IPS-18a (cell line): Measurements from ENCODE around the gene TRIM43.
"Not testable (repeated sequence)": the region's sequence is repeated elsewhere in the genome, so short reads cannot be mapped to it uniquely, and the experiment has no call there.

Experiments
- H3K27ac ChIP-seq: one replicate; pipeline ENCODE4 v1.5.1; 2013; ENCODE audit warnings: low read length
- H3K27me3 ChIP-seq: one replicate; pipeline ENCODE4 v1.6.1; 2013; ENCODE audit warnings: mild to moderate bottlenecking, low read length; ENCODE audit not compliant: control insufficient read depth, insufficient read depth
- H3K36me3 ChIP-seq: one replicate; pipeline ENCODE4 v1.6.1; 2013; ENCODE audit warnings: low read depth, low read length; ENCODE audit not compliant: control insufficient read depth
- H3K4me1 ChIP-seq: one replicate; pipeline ENCODE4 v1.6.1; 2013; ENCODE audit warnings: low read depth, low read length; ENCODE audit not compliant: control insufficient read depth
- H3K4me3 ChIP-seq: one replicate; pipeline ENCODE4 v1.5.1; 2013; ENCODE audit warnings: low read length
- H3K9ac ChIP-seq: one replicate; pipeline ENCODE4 v1.6.1; 2013; ENCODE audit warnings: mild to moderate bottlenecking, low read length, moderate library complexity
- H3K9me3 ChIP-seq: one replicate; pipeline ENCODE4 v1.6.1; 2013; ENCODE audit warnings: low read depth, low read length; ENCODE audit not compliant: control insufficient read depth

Gene TRIM43

DNA sequence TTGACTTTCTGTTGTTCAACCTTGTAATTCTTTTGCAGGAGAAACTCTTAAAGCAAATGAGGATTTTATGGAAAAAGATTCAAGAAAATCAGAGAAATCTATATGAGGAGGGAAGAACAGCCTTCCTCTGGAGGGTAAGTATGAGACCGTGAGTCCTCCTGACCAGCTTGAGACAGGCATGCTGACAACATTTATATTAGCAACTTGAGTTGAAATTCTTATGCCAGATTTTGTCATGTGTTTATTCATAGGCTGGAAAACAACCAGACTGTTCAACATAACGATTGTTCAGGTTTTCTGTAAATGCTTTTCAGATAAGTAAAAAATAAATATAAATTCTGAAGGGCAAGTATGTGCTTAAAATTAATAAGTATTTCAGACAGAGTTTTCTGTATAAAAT, 3.2 kb downstream of the TRIM43 start:
- H3K36me3 ChIP-seq, H3K9ac ChIP-seq, H3K4me3 ChIP-seq, H3K27me3 ChIP-seq, H3K27ac ChIP-seq, H3K9me3 ChIP-seq, H3K4me1 ChIP-seq: not testable (repeated sequence)

DNA sequence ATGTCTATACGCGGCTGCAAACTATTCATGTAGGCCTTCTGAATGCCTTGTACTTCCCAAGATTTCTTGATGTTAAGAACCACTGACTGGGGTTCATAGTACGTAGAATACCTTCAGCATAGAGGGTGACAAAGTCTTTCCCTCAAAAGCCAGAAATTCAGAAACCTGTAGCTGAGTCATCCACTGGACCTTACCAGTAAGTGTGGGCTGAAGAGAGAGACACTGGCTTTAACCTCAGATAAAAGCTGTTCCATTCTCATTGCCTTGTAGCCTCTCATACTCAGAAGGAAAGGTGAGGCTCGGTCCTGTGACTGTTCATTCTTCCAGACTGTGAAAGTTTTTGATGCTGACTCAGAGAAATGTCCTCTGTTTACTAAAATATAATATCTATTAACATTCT, 9.5 kb downstream of the TRIM43 start:
- not testable (repeated sequence) for H3K4me1 ChIP-seq, H3K27ac ChIP-seq, H3K9ac ChIP-seq, H3K36me3 ChIP-seq, H3K4me3 ChIP-seq, H3K27me3 ChIP-seq, H3K9me3 ChIP-seq

DNA sequence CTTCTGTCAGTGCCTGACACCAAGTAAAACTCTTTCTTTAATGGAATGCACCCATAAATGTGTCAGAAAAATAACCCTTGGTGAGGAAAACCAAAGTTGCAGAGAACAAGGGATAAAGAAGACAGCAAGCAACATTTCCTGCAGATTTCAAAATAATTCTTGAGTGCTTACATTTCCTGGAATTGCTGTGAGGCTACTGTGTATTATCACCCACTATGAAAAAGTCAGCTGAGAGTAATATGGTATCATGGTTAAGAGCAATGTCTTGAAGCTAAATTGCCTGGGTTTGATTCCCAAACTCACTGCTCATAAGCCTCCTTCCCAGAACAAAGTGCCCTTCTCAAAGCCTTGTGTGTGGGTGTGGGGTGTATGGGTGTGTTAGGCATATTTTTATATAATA, 10.3 kb downstream of the TRIM43 start:
- not testable (repeated sequence) for H3K36me3 ChIP-seq, H3K27ac ChIP-seq, H3K4me1 ChIP-seq, H3K9ac ChIP-seq, H3K27me3 ChIP-seq, H3K9me3 ChIP-seq, H3K4me3 ChIP-seq

DNA sequence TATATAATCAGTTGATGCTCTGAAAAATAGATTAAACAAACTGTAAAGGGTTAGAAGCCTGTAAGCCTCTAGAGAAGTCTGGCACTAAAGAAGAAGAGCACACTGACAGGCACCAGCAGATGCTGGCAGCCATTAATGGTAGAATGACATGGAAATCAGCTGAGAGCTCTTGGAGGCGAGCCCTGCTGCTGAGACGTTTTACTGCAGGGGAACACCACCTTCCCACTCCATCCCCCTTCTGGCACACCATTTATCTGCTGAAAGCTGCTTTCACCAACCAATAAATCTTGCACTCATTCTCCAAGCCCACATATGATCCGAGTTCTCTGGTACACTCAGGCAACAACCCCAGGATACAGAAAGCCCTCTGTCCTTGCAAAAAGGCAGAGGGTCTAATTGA, 16.6 kb downstream of the TRIM43 start:
- H3K27me3 ChIP-seq, H3K36me3 ChIP-seq, H3K4me1 ChIP-seq, H3K27ac ChIP-seq, H3K9ac ChIP-seq, H3K9me3 ChIP-seq, H3K4me3 ChIP-seq: not testable (repeated sequence)

DNA sequence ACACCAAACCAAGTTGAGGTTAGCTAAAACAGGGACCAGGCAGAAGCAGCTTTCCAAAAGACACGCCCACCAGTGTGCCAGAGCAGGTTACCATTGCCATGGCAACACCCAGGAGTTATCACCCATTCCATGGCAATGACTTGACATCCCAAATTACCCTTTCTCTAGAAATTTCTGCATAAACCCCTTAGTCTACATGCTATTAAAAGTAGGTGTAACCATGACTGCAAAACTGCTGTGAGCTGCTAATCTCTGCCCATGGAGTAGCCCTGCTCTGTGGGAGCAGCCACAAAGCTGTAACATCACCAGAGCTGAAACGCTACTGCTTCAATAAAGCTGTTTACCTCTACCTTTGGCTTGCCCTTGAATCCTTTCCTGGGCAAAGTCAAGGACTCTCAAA, 18.0 kb downstream of the TRIM43 start:
- not testable (repeated sequence) for H3K9ac ChIP-seq, H3K36me3 ChIP-seq, H3K9me3 ChIP-seq, H3K4me3 ChIP-seq, H3K27ac ChIP-seq, H3K27me3 ChIP-seq, H3K4me1 ChIP-seq

DNA sequence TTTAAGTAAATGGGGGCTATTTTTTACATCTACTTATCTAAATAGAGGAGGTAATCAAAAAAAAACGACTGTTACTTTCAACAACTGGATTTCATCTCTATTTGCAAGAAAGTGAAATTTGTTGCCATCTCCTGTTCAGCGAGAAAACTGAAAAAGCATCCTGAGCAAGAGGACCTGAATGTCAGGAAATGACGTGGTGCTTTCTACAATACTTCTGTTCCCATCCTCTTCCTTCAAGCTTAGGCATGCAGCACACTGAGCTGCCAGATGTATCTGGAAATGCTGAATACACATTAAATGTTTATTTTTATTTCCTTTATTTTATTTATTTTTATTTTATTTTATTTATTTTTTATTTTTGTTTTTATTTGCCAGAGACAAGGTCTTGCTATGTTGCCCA, 21.2 kb downstream of the TRIM43 start:
- not testable (repeated sequence) for H3K27me3 ChIP-seq, H3K4me1 ChIP-seq, H3K4me3 ChIP-seq, H3K9me3 ChIP-seq, H3K9ac ChIP-seq, H3K27ac ChIP-seq, H3K36me3 ChIP-seq

DNA sequence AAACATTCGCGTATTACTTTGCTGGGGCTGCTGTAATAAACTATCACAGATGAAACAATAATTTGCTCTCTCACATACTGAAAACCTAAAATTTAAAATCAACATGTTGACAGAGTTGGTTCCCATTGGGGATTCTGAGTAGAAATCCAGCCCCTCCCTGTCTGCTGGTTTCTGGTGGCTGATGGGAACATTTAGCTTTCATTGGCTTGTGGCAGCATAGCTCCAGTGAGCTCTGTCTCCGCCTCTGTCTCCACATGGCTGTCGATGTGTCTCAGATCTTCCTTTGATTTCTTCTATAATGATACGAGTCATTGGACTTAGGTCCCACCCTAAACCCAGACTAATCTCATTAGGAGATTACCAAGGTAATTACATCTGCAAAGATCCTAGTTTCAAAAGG, 30.9 kb downstream of the TRIM43 start:
- not testable (repeated sequence) for H3K9ac ChIP-seq, H3K27me3 ChIP-seq

DNA sequence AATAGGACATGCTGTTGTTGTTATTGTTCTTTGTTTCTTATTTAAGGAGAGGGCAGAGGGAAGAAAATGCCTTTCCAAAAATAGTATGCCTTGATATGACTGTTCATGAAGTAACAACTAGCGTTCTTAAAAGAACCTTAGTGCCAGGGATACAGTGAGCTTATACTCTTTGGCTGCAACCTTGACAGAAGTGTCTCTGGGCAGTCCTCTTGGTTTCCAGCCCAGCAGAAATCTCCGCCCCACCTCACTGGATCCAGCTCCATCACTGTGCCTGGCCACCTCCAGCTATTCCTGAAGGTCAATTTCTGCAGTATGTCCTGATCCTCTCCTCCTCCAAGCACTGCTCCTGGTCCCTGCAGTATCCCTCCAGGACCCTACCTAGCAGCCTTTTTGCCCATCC, 39.2 kb downstream of the TRIM43 start:
- not testable (repeated sequence) for H3K27me3 ChIP-seq, H3K4me3 ChIP-seq, H3K9ac ChIP-seq, H3K9me3 ChIP-seq, H3K4me1 ChIP-seq, H3K27ac ChIP-seq, H3K36me3 ChIP-seq

More for the DNA sequence above, 30.9 kb downstream of the TRIM43 start:
- not testable (repeated sequence) for H3K4me3 ChIP-seq, H3K4me1 ChIP-seq, H3K9me3 ChIP-seq, H3K27ac ChIP-seq, H3K36me3 ChIP-seq

DNA sequence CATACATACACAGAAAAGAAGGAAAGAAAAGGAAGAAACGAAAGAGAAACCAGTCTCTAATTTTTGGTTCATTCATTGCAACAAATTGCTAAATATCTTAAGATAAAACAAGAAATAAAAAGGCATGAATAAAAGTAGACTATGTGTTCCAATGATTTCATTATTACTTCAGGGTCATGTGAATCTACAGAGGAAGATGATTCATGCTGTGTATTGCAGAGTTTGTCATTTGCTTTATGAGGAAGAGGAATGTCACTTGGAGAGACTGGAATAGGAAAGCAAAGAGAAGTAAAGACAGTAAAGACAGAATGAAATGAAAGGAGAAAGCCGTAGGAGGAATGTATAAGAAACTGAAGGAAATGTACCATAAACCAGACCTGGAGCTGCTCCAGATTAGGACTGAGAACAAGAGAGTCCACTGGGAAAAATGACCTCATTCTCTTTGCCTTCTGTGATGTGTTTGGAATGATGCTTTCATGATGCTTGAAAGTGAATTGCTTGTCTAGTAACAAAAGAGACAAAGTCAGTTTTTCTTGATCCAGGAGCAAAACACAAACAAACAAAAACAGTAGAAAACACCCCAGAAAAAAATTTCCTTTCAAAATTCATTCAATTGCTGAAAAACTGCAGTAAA, 41.9 kb downstream of the TRIM43 start:
- not testable (repeated sequence) for H3K9ac ChIP-seq, H3K4me3 ChIP-seq, H3K9me3 ChIP-seq, H3K27ac ChIP-seq, H3K4me1 ChIP-seq, H3K27me3 ChIP-seq, H3K36me3 ChIP-seq

DNA sequence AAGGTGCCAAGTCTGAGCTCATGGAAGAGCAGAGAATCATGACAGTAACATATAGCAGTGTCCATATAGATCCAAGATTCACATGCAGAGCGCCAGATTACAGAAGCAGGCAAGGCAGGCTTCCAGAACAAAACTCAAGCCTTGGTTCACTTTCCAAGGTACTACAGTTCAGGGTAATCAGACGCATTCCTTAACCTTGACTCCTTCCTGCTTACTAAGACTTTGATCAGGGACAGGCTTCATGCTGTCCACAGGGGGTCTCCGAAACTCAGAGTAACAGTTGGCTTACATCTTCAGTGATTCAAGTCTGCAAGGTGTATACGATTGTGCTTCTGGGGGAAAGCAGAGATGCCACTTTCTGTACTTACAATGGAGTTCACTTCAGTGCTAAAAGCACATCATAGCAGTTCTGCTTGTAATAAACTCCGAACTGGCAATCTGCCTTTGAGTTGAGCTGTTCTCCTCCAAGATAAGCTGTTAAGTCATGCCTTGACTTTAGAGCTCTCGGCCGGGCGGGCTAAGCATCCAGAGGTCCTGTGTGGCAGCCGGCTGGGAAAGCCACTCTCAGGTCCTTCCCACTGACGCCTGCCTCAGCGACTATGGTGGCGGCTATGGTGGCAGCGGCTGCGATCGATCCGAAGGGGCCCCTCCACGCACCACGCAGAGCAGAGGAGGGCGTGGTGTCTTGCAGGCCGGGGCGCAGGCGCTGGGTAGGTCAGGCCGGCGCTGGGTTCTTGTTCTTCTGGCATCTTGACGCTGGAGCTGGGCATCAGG, 48.9 kb downstream of the TRIM43 start:
- not testable (repeated sequence) for H3K36me3 ChIP-seq, H3K4me1 ChIP-seq, H3K9ac ChIP-seq, H3K9me3 ChIP-seq, H3K4me3 ChIP-seq, H3K27me3 ChIP-seq, H3K27ac ChIP-seq

DNA sequence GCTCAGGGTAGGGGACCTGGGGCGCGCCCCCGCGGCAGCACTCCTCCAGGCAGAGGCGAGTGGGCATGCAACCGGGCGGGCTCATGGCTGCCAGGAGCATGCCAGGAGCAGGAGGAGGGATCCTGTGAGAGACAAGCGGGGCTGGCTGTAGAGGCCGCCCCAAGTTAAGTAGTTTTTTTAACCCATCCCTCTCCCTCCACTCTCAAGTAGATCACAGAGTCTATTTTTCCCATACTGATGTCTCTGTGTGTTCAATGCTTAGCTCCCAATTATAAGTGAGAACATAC, 49.4 kb downstream of the TRIM43 start:
- H3K36me3 ChIP-seq, H3K27me3 ChIP-seq, H3K27ac ChIP-seq, H3K9me3 ChIP-seq, H3K4me3 ChIP-seq, H3K9ac ChIP-seq, H3K4me1 ChIP-seq: not testable (repeated sequence)

DNA sequence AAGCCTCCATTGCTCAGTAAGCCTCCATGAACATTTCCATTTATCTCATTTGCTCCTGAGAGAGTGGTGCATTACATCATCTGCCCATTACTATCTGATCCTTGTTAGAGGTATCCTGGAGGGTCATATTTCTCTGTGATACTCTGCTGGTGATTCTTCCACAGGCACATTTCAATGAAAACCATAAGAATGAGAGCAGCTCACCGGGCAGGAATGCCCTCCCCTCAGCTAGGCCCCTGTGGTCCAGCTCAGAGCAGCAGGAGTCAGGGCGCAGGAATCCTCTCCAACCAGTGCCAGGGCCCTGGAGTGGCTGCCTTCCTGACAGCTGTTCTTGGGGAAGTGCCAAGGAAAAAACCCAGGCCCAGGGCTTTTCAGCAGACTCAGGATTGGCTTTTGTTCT, 50.0 kb downstream of the TRIM43 start:
- not testable (repeated sequence) for H3K4me1 ChIP-seq, H3K9ac ChIP-seq, H3K36me3 ChIP-seq, H3K27ac ChIP-seq, H3K27me3 ChIP-seq, H3K9me3 ChIP-seq, H3K4me3 ChIP-seq
